ENCODE data around the gene CMSS1.

The CMSS1 gene

GRCh38 chr3:99999536-99999935 lies 181.9 kb downstream of the CMSS1 start:
- peak; percentile 66 for DNase-seq (ENCODE audit: low read depth)

- no peak for DNase-seq (ENCODE audit: low read depth)
Observed at GRCh38 chr3:100001083-100001482, 183.4 kb downstream of the CMSS1 start.

GRCh38 chr3:100001526-100002270 lies 184.0 kb downstream of the CMSS1 start:
- DNase-seq (ENCODE audit: low read depth): no peak

GRCh38 chr3:100002599-100003350 lies 185.1 kb downstream of the CMSS1 start:
- DNase-seq (ENCODE audit: low read depth): peak; percentile 97

- no peak for DNase-seq (ENCODE audit: low read depth)
Observed at GRCh38 chr3:100003609-100004503, 186.2 kb downstream of the CMSS1 start.

- no peak for DNase-seq (ENCODE audit: low read depth)
Observed at GRCh38 chr3:100004931-100005330, 187.3 kb downstream of the CMSS1 start.

- DNase-seq (ENCODE audit: low read depth): peak; percentile 51
Observed at GRCh38 chr3:100005665-100006393, 188.2 kb downstream of the CMSS1 start.

GRCh38 chr3:100006570-100007271 lies 189.1 kb downstream of the CMSS1 start:
- DNase-seq (ENCODE audit: low read depth): peak; percentile 70

- no peak for DNase-seq (ENCODE audit: low read depth)
Observed at GRCh38 chr3:100007313-100007712, 189.7 kb downstream of the CMSS1 start.

GRCh38 chr3:100008081-100008698 lies 190.5 kb downstream of the CMSS1 start:
- no peak for DNase-seq (ENCODE audit: low read depth)

- DNase-seq (ENCODE audit: low read depth): no peak
Observed at GRCh38 chr3:100009276-100010086, 191.8 kb downstream of the CMSS1 start.

- no peak for DNase-seq (ENCODE audit: low read depth)
Observed at GRCh38 chr3:100010087-100010417, 192.4 kb downstream of the CMSS1 start.

GRCh38 chr3:100018806-100019205 lies 201.1 kb downstream of the CMSS1 start:
- no peak for DNase-seq (ENCODE audit: low read depth)

GRCh38 chr3:100019719-100020118 lies 202.1 kb downstream of the CMSS1 start:
- DNase-seq (ENCODE audit: low read depth): no peak

- no peak for DNase-seq (ENCODE audit: low read depth)
Observed at GRCh38 chr3:100020876-100021644, 203.4 kb downstream of the CMSS1 start.

- no peak for DNase-seq (ENCODE audit: low read depth)
Observed at GRCh38 chr3:100022506-100022905, 204.8 kb downstream of the CMSS1 start.

GRCh38 chr3:100023150-100023549 lies 205.5 kb downstream of the CMSS1 start:
- DNase-seq (ENCODE audit: low read depth): peak; percentile 29

GRCh38 chr3:100023595-100023994 lies 205.9 kb downstream of the CMSS1 start:
- no peak for DNase-seq (ENCODE audit: low read depth)

All from iris pigment epithelial cell (primary cell).